IMR-90 (cell line): ENCODE measurements around the gene PAM. TPM values are rescaled to one million over a fixed set of nuclear protein-coding genes. Genes with fewer than 3 reads are reported as not detected.

Experiments
- ATAC-seq: fragments of 200-7000 bp; cut with Tn5 transposase; 2 replicates; pipeline ENCODE4 v1.9.1; 2020; ENCODE audit warnings: low read depth, mild to moderate bottlenecking, moderate library complexity
- BruUV-seq: library from RNA; stranded (reverse); fragments of 400-500 nt; replicated peaks from 2 replicates; lab custom pipeline; 2021; lab: Mats Ljungman, UMichigan
- CTCF ChIA-PET: fragments of 300-600 bp; formaldehyde crosslinking; extraction: SDS; loops from one replicate; lab custom pipeline; 2021; ENCODE audit warnings: antibody characterized with exemption; lab: Yijun Ruan, JAX
- POLR2A ChIA-PET: fragments of 300-600 bp; sonication (Branson Sonifier 250); formaldehyde crosslinking; loops from one replicate; lab custom pipeline; 2022; ENCODE audit warnings: antibody characterized with exemption; ENCODE audit not compliant: unreplicated experiment; lab: Charles Lee
- DNase-seq: peaks from one replicate; pipeline ENCODE4 v3.0.0; 2013
- H2AFZ ChIP-seq: replicated peaks from 2 replicates; pipeline ENCODE3; 2013; ENCODE audit warnings: low read length, mild to moderate bottlenecking; ENCODE audit not compliant: poor library complexity
- H2AK5ac ChIP-seq: 2 replicates; pipeline ENCODE4 v1.6.1; 2013; ENCODE audit warnings: low read depth, low read length, inconsistent platforms
- H2AK9ac ChIP-seq: replicated peaks from 2 replicates; pipeline ENCODE3; 2013; ENCODE audit warnings: mild to moderate bottlenecking, low read depth, low read length, moderate library complexity; ENCODE audit not compliant: poor library complexity
- H2BK120ac ChIP-seq: 2 replicates; pipeline ENCODE4 v1.6.1; 2013; ENCODE audit warnings: low read depth, low read length, inconsistent platforms
- H2BK15ac ChIP-seq: 3 replicates; pipeline ENCODE4 v1.6.1; 2013; ENCODE audit warnings: low read depth, low read length, inconsistent platforms
- H2BK20ac ChIP-seq: 2 replicates; pipeline ENCODE4 v1.6.1; 2013; ENCODE audit warnings: low read depth, mild to moderate bottlenecking, inconsistent platforms, low read length, moderate library complexity
- H2BK5ac ChIP-seq: 2 replicates; pipeline ENCODE4 v1.6.1; 2013; ENCODE audit warnings: mild to moderate bottlenecking, low read depth, low read length, inconsistent platforms; ENCODE audit not compliant: poor library complexity, severe bottlenecking
- H3K14ac ChIP-seq: replicated peaks from 2 replicates; pipeline ENCODE4 v1.6.1; 2013; ENCODE audit warnings: low read depth, low read length, inconsistent platforms
- H3K18ac ChIP-seq: 2 replicates; pipeline ENCODE4 v1.6.1; 2013; ENCODE audit warnings: low read depth, low read length, control low read depth
- H3K23ac ChIP-seq: 2 replicates; pipeline ENCODE4 v1.6.1; 2013; ENCODE audit warnings: low read depth, low read length, inconsistent platforms
- H3K27ac ChIP-seq: 2 replicates; pipeline ENCODE4 v1.5.1; 2013; ENCODE audit warnings: mild to moderate bottlenecking, control low read depth, low read length; ENCODE audit not compliant: insufficient read depth
- H3K27me3 ChIP-seq: 2 replicates; pipeline ENCODE4 v1.6.1; 2013; ENCODE audit warnings: low read length; ENCODE audit not compliant: control insufficient read depth, insufficient read depth
- H3K36me3 ChIP-seq: 2 replicates; pipeline ENCODE4 v1.6.1; 2013; ENCODE audit warnings: low read length, mixed read lengths; ENCODE audit not compliant: control insufficient read depth, insufficient read depth
- H3K4ac ChIP-seq: 2 replicates; pipeline ENCODE4 v1.6.1; 2013; ENCODE audit warnings: low read depth, low read length, inconsistent platforms
- H3K4me1 ChIP-seq: 2 replicates; pipeline ENCODE4 v1.6.1; 2013; ENCODE audit warnings: low read length, mixed read lengths; ENCODE audit not compliant: control insufficient read depth, insufficient read depth
- H3K4me2 ChIP-seq: 2 replicates; pipeline ENCODE4 v1.6.1; 2013; ENCODE audit warnings: low read depth, mild to moderate bottlenecking, control low read depth, low read length, moderate library complexity
- H3K4me3 ChIP-seq: 2 replicates; pipeline ENCODE4 v1.5.1; 2013; ENCODE audit warnings: low read depth, mild to moderate bottlenecking, control low read depth, low read length, moderate library complexity; ENCODE audit not compliant: insufficient read depth
- H3K56ac ChIP-seq: 2 replicates; pipeline ENCODE4 v1.6.1; 2013; ENCODE audit warnings: low read length, inconsistent platforms; ENCODE audit not compliant: insufficient read depth; ENCODE audit errors: extremely low read depth
- H3K79me1 ChIP-seq, 2 experiments: 2 replicates each; pipeline ENCODE4 v1.6.1; 2013; ENCODE audit warnings: low read length in 2 of 2, inconsistent platforms in 1 of 2, low read depth in 1 of 2
- H3K9ac ChIP-seq: 2 replicates; pipeline ENCODE4 v1.6.1; 2013; ENCODE audit warnings: low read depth, low read length, control low read depth
- H3K9me1 ChIP-seq: 2 replicates; pipeline ENCODE4 v1.6.1; 2013; ENCODE audit warnings: low read length, inconsistent platforms; ENCODE audit not compliant: insufficient read depth
- H3K9me3 ChIP-seq: 2 replicates; pipeline ENCODE4 v1.6.1; 2013; ENCODE audit warnings: low read length; ENCODE audit not compliant: control insufficient read depth, insufficient read depth
- H4K20me1 ChIP-seq: 2 replicates; pipeline ENCODE4 v1.6.1; 2013; ENCODE audit warnings: low read length, inconsistent platforms; ENCODE audit not compliant: insufficient read depth
- H4K5ac ChIP-seq: 2 replicates; pipeline ENCODE4 v1.6.1; 2013; ENCODE audit warnings: mild to moderate bottlenecking, low read depth, low read length, control low read depth
- H4K8ac ChIP-seq, 2 experiments: 2 replicates each; pipeline ENCODE4 v1.6.1; 2013; ENCODE audit warnings: low read depth in 2 of 2, low read length in 2 of 2, control low read depth in 1 of 2, inconsistent platforms in 1 of 2
- H4K91ac ChIP-seq: 2 replicates; pipeline ENCODE4 v1.6.1; 2013; ENCODE audit warnings: low read depth, low read length, inconsistent platforms; ENCODE audit not compliant: insufficient read depth
- BHLHE40 ChIP-seq: fragments of 150-350 bp; IDR thresholded peaks from 2 replicates; pipeline ENCODE4 v1.6.1; 2016; ENCODE audit warnings: mild to moderate bottlenecking, low read depth, low read length
- CEBPB ChIP-seq: IDR thresholded peaks from 2 replicates; pipeline ENCODE4 v1.6.1; 2012; ENCODE audit warnings: low read depth, low read length, improper control_type of control experiment
- MAZ ChIP-seq: IDR thresholded peaks from 2 replicates; pipeline ENCODE4 v1.6.1; 2012; ENCODE audit warnings: low read depth, mild to moderate bottlenecking, low read length, improper control_type of control experiment, moderate library complexity, borderline replicate concordance
- MXI1 ChIP-seq: IDR thresholded peaks from 2 replicates; pipeline ENCODE4 v1.6.1; 2012; ENCODE audit warnings: low read depth, mild to moderate bottlenecking, low read length, moderate library complexity, borderline replicate concordance
- NFE2L2 ChIP-seq: fragments of 150-350 bp; IDR thresholded peaks from 2 replicates; pipeline ENCODE4 v1.6.1; 2016; ENCODE audit warnings: low read depth, mild to moderate bottlenecking, low read length
- POLR2A ChIP-seq: IDR thresholded peaks from 2 replicates; pipeline ENCODE4 v1.6.1; 2012; ENCODE audit warnings: mild to moderate bottlenecking, low read depth, low read length
- RAD21 ChIP-seq: IDR thresholded peaks from 2 replicates; pipeline ENCODE4 v1.6.1; 2012; ENCODE audit warnings: low read length, improper control_type of control experiment
- RFX5 ChIP-seq: IDR thresholded peaks from 2 replicates; pipeline ENCODE4 v1.8.0; 2012; ENCODE audit warnings: low read depth, mild to moderate bottlenecking, low read length, moderate library complexity
- SMC3 ChIP-seq: fragments of 150-350 bp; IDR thresholded peaks from 2 replicates; pipeline ENCODE4 v1.6.1; 2016; ENCODE audit warnings: low read depth, mild to moderate bottlenecking, antibody characterized with exemption, low read length, moderate library complexity
- WGBS, 2 experiments: methylation state at CpG; one replicate each; pipeline versions ENCODE4 v1.1.5 to v1.1.7; 2013; ENCODE audit warnings: missing lambda C conversion rate in 2 of 2; ENCODE audit not compliant: insufficient read length in 1 of 2; ENCODE audit errors: extremely low coverage in 2 of 2; 5-methylcytosine and 5-hydroxymethylcytosine counted together
- dilution Hi-C: fragments of 300-500 bp; cut with HindIII; formaldehyde crosslinking; loops from one replicate; pipeline ENCODE4 v1.14.3; 2018; ENCODE audit warnings: low sequenced_read_pairs; ENCODE audit not compliant: unreplicated experiment
- in situ Hi-C: fragments of 300-500 bp; cut with MboI; formaldehyde crosslinking; loops from 3 replicates; pipeline ENCODE4 v1.14.3; 2019; ENCODE audit warnings: low sequenced_read_pairs, inconsistent platforms, mixed read lengths
- intact Hi-C: fragments of 100-400 bp; cut with micrococcal nuclease; formaldehyde crosslinking; loops from 2 replicates; pipeline ENCODE4 v1.10.0; 2022
- polyA plus RNA-seq, 3 experiments: library from polyadenylated mRNA; depleted of rRNA; stranded (reverse); fragments of >200 nt; gene quantifications; 2 replicates each; pipeline ENCODE4 v1.2.3, GENCODE V29; 2012; ENCODE audit warnings: low replicate concordance in 1 of 3
- total RNA-seq: library from RNA; depleted of rRNA; stranded (reverse); fragments of >200 nt; gene quantifications from 2 replicates; pipeline ENCODE4 v1.2.3, GENCODE V29; 2012
- TF ChIP-seq, protein P1 (sequence below): conservative IDR thresholded peaks from 2 replicates; pipeline ENCODE4 v1.5.1; 2012; ENCODE audit warnings: mild to moderate bottlenecking, low read depth, low read length, improper control_type of control experiment

The PAM gene
- total and polyA plus RNA-seq, 2 of the 4 experiments (the other 2 are of a cell fraction): 115 to 179 TPM

DNA sequence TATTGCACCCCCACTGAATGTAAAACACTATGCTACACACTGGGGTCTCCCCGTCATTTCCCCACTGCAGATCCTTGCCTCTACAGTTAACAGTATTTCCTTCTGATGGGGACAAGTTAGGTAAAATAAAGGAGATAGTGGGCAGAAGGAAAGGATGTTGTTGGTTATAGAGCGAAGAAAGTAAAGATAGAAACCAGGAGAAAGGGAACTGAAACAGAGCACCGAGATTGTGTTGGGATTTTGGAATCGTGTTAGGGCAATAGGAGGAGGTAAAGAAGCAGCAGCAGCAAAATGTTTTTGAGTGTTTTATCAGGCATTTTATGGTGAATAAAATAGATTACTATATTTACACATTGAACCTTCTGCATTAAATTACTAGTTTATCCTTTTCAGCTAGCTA lies 60.0 kb downstream of the PAM start:
- H4K8ac ChIP-seq: 0 out of 4 replicates have a peak overlapping the region, but pooled peaks of 1 of the 2 experiments have one; percentile 9
- no peak overlapping the region for H3K14ac ChIP-seq
- no peak overlapping the region for H2AK5ac ChIP-seq
- H2AK9ac ChIP-seq: no peak overlapping the region
- in situ Hi-C loops (no loop called here), intact Hi-C loops (no loop called here), dilution Hi-C loops (no loop called here)
- no peaks in the 10 kb centered on the region for H3K9me3 ChIP-seq
- H3K27ac ChIP-seq: no peak overlapping the region
- H2AFZ ChIP-seq: no peak overlapping the region
- H3K36me3 ChIP-seq: no peaks in the 10 kb centered on the region
- 100% methylated on average over 1 of the region's 4 CpGs for WGBS, 2 experiments
- no peak overlapping the region for H2BK15ac ChIP-seq
- no peak overlapping the region for H2BK20ac ChIP-seq
- no peak overlapping the region for H4K91ac ChIP-seq
- H2BK5ac ChIP-seq: no peak overlapping the region
- H3K4me1 ChIP-seq: no peaks in the 10 kb centered on the region
- TF ChIP-seq RAD21: no peak
- TF ChIP-seq NFE2L2: no peak
- no peak for TF ChIP-seq SMC3
- TF ChIP-seq POLR2A: no peak
- TF ChIP-seq, protein P1, sequence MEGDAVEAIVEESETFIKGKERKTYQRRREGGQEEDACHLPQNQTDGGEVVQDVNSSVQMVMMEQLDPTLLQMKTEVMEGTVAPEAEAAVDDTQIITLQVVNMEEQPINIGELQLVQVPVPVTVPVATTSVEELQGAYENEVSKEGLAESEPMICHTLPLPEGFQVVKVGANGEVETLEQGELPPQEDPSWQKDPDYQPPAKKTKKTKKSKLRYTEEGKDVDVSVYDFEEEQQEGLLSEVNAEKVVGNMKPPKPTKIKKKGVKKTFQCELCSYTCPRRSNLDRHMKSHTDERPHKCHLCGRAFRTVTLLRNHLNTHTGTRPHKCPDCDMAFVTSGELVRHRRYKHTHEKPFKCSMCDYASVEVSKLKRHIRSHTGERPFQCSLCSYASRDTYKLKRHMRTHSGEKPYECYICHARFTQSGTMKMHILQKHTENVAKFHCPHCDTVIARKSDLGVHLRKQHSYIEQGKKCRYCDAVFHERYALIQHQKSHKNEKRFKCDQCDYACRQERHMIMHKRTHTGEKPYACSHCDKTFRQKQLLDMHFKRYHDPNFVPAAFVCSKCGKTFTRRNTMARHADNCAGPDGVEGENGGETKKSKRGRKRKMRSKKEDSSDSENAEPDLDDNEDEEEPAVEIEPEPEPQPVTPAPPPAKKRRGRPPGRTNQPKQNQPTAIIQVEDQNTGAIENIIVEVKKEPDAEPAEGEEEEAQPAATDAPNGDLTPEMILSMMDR: no peak
- TF ChIP-seq MAZ: no peak
- TF ChIP-seq MXI1: no peak
- TF ChIP-seq BHLHE40: no peak
- no peak for TF ChIP-seq RFX5
- TF ChIP-seq CEBPB: no peak
- H3K23ac ChIP-seq: no peak overlapping the region
- no TSS peak for BruUV-seq
- ChIA-PET POLR2A (no interaction called here), CTCF (no interaction called here)
- peaks cover 12% of the 10 kb centered on the region; the same call in 1 of the 2 replicates for H4K20me1 ChIP-seq
- H3K9ac ChIP-seq: no peak overlapping the region
- H3K18ac ChIP-seq: no peak overlapping the region
- 0 out of 2 replicates have a peak, but pooled peaks cover 4% of the 10 kb centered on the region for H3K9me1 ChIP-seq
- no peaks in the 10 kb centered on the region for H3K27me3 ChIP-seq
- H3K56ac ChIP-seq: no peak overlapping the region
- no peak overlapping the region for H3K4me2 ChIP-seq
- no peak overlapping the region for H2BK120ac ChIP-seq
- no peak overlapping the region for H3K4ac ChIP-seq
- H3K4me3 ChIP-seq: no peak overlapping the region
- ATAC-seq (no peak), DNase-seq (no peak)
- H3K79me1 ChIP-seq: peaks cover 18 to 35% of the 10 kb centered on the region in 2 experiments
- no peak overlapping the region for H4K5ac ChIP-seq
